Measurements from ENCODE around the gene PRODH.
A peak's percentile ranks its signal among the peaks of the same experiment; 100 is the strongest.
"Not testable (repeated sequence)": the region's sequence is repeated elsewhere in the genome, so short reads cannot be mapped to it uniquely, and the experiment has no call there.

The PRODH gene

GRCh38 chr22:18905540-18906409 lies 30.3 kb downstream of the PRODH start, which contains the start of gene DGCR6:
Gene DGCR6, plus strand, starts transcription at chr22:18906320. Its CDS starts 55 bp downstream, at chr22:18906375.
- no peak for DNase-seq

- peak in 1 of 2 donors; percentile 32 for DNase-seq
These were observed 39.9 kb downstream of the PRODH start for GRCh38 chr22:18896037-18896657.

DNA sequence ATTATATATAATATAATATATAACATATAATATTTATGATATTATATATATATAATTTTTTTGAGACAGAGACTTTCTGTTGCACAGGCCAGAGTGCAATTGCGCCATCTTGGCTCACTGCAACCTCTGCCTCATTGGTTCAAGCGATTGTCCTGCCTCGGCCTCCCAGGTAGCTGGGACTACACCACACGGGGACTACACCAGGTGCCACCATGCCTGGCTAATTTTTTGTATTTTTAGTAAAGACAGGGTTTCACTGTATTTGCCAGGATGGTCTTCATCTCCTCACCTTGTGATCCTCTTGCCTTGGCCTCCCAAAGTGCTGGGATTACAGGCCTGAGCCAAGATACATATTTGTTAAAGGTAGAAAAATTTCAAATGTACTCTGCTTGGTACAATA lies 42.3 kb downstream of the PRODH start:
- DNase-seq = not testable (repeated sequence)

DNA sequence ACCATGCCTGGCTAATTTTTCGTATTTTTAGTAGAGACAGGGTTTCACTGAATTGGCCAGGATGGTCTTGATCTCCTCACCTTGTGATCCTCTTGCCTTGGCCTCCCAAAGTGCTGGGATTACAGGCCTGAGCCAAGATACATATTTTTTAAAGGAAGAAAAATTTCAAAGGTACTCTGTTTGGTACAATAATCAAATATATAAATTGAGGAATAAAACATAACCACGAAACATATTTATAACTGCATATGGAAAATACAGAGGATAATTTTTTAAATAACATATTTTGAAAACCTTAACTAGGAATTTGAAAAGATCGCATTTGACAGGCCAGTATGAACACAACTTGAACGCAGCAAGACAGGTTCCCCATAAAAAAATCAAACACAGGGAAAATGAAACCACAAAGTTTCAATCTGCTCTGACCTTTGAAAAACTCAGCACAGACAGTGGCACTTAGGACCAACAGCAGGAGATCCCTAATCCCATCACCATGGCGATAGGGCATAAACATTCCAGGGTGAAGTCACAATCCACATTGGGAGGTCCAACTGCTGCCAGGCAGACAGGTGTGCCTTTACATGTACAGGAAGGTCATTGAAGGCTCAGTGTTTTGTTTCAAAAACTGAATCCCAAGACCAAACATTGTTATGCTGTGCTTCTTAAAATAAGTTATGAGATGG lies 45.4 kb downstream of the PRODH start:
- not testable (repeated sequence) for DNase-seq

- DNase-seq = no peak
These were observed 48.0 kb downstream of the PRODH start for GRCh38 chr22:18888115-18888514.

- not testable (repeated sequence) for DNase-seq
These were observed 51.6 kb downstream of the PRODH start for GRCh38 chr22:18884465-18884864.

DNA sequence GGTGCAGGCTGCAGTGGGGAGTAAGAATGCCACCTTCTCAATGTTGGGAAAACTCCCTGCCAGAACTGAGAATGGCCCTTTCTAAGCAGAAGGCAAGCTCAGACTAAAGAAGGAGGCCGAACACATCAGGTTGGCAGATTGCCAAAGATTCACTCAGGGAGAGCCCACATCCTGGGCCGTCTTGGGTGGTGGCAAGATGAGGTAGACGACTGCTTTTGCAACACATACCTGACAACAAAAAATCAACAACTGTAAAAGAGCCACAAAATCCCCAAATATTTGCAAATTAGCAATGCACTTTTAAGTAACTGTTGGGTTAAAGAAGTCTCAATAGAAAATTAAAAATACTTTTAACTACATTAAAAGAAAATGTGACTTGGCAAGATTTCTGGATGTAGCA lies 54.8 kb downstream of the PRODH start:
- peak in 1 of 2 donors; percentile 54 for DNase-seq

All from stimulated activated CD4-positive, alpha-beta T cell treated with anti-CD3 and anti-CD28 coated beads, Interleukin-2, amount 100 ng/mL, for 24 hours (primary cell).